H9 (cell line): ENCODE measurements around the gene EXOSC2. TPM values are rescaled to one million over a fixed set of nuclear protein-coding genes. Genes with fewer than 3 reads are reported as not detected.
A peak's percentile ranks its signal among the peaks of the same experiment; 100 is the strongest.

Experiments used
- DNase-seq: peaks from one replicate; pipeline ENCODE4 v3.0.0-alpha.2; 2017
- H2AFZ ChIP-seq: one replicate; pipeline ENCODE4 v1.6.1; 2013; ENCODE audit warnings: mild to moderate bottlenecking, low read length, control low read depth, moderate library complexity
- H2AK5ac ChIP-seq: 2 replicates; pipeline ENCODE4 v1.6.1; 2013; ENCODE audit warnings: low read length, control low read depth, mixed read lengths; ENCODE audit not compliant: insufficient read length
- H2BK120ac ChIP-seq: one replicate; pipeline ENCODE4 v1.6.1; 2013; ENCODE audit warnings: low read depth, mild to moderate bottlenecking, low read length, control low read depth, inconsistent platforms; ENCODE audit not compliant: poor library complexity, severe bottlenecking
- H2BK12ac ChIP-seq: 2 replicates; pipeline ENCODE4 v1.6.1; 2013; ENCODE audit warnings: low read length, control low read depth, mixed read lengths, low read depth; ENCODE audit not compliant: insufficient read length
- H2BK15ac ChIP-seq: 2 replicates; pipeline ENCODE4 v1.6.1; 2013; ENCODE audit warnings: low read depth, low read length, control low read depth
- H2BK20ac ChIP-seq: one replicate; pipeline ENCODE4 v1.6.1; 2013; ENCODE audit warnings: low read depth, mild to moderate bottlenecking, low read length, control low read depth, inconsistent platforms; ENCODE audit not compliant: poor library complexity, severe bottlenecking
- H2BK5ac ChIP-seq: 2 replicates; pipeline ENCODE4 v1.6.1; 2013; ENCODE audit warnings: low read length, control low read depth, mixed read lengths; ENCODE audit not compliant: insufficient read length
- H3K14ac ChIP-seq: 2 replicates; pipeline ENCODE4 v1.6.1; 2013; ENCODE audit warnings: low read length, control low read depth; ENCODE audit not compliant: insufficient read depth
- H3K18ac ChIP-seq: 2 replicates; pipeline ENCODE4 v1.6.1; 2013; ENCODE audit warnings: low read depth, mild to moderate bottlenecking, mixed read lengths, low read length, control low read depth; ENCODE audit not compliant: insufficient read length
- H3K23ac ChIP-seq: 2 replicates; pipeline ENCODE4 v1.6.1; 2013; ENCODE audit warnings: low read length, control low read depth, mixed read lengths, low read depth; ENCODE audit not compliant: insufficient read length
- H3K23me2 ChIP-seq: 2 replicates; pipeline ENCODE4 v1.6.1; 2013; ENCODE audit warnings: low read depth, mild to moderate bottlenecking, mixed read lengths, low read length, control low read depth; ENCODE audit not compliant: insufficient read length, poor library complexity, severe bottlenecking
- H3K27ac ChIP-seq: 2 replicates; pipeline ENCODE4 v1.5.1; 2013; ENCODE audit warnings: low read length, control low read depth, mixed read lengths, low read depth; ENCODE audit not compliant: insufficient read length
- H3K27me3 ChIP-seq: 2 replicates; pipeline ENCODE4 v1.6.1; 2013; ENCODE audit warnings: low read length, control low read depth, inconsistent platforms; ENCODE audit not compliant: insufficient read depth
- H3K4ac ChIP-seq: 2 replicates; pipeline ENCODE4 v1.6.1; 2013; ENCODE audit warnings: low read depth, mild to moderate bottlenecking, control low read depth, inconsistent platforms, low read length, moderate library complexity
- H3K4me1 ChIP-seq: 2 replicates; pipeline ENCODE4 v1.6.1; 2013; ENCODE audit warnings: low read length, control low read depth, inconsistent platforms; ENCODE audit not compliant: insufficient read depth
- H3K4me2 ChIP-seq: 2 replicates; pipeline ENCODE4 v1.6.1; 2013; ENCODE audit warnings: low read length, control low read depth, mixed read lengths; ENCODE audit not compliant: insufficient read length, insufficient read depth
- H3K56ac ChIP-seq: 2 replicates; pipeline ENCODE4 v1.6.1; 2013; ENCODE audit warnings: low read depth, mild to moderate bottlenecking, mixed read lengths, low read length, control low read depth; ENCODE audit not compliant: insufficient read length
- H3K79me1 ChIP-seq: 2 replicates; pipeline ENCODE4 v1.6.1; 2013; ENCODE audit warnings: low read depth, mild to moderate bottlenecking, moderate library complexity, low read length, control low read depth, inconsistent platforms; ENCODE audit not compliant: insufficient read depth, poor library complexity, severe bottlenecking
- H3K79me2 ChIP-seq: 2 replicates; pipeline ENCODE4 v1.6.1; 2013; ENCODE audit warnings: low read length, control low read depth, inconsistent platforms; ENCODE audit not compliant: insufficient read depth
- H3K9ac ChIP-seq: 2 replicates; pipeline ENCODE4 v1.6.1; 2013; ENCODE audit warnings: low read length, control low read depth, mixed read lengths; ENCODE audit not compliant: insufficient read length; ENCODE audit errors: extremely low read depth
- H3K9me3 ChIP-seq: one replicate; pipeline ENCODE4 v1.6.1; 2013; ENCODE audit warnings: low read depth, low read length, inconsistent platforms; ENCODE audit not compliant: control insufficient read depth
- H3T11ph ChIP-seq: one replicate; pipeline ENCODE4 v1.6.1; 2013; ENCODE audit warnings: mild to moderate bottlenecking, low read length, control low read depth, inconsistent platforms
- H4K20me1 ChIP-seq: one replicate; pipeline ENCODE4 v1.6.1; 2013; ENCODE audit not compliant: control insufficient read depth, insufficient read length, insufficient read depth
- H4K5ac ChIP-seq: 2 replicates; pipeline ENCODE4 v1.6.1; 2013; ENCODE audit warnings: low read depth, mild to moderate bottlenecking, mixed read lengths, low read length, control low read depth; ENCODE audit not compliant: insufficient read length
- H4K8ac ChIP-seq: replicated peaks from 2 replicates; pipeline ENCODE4 v1.6.1; 2013; ENCODE audit warnings: low read length, control low read depth, mixed read lengths, low read depth; ENCODE audit not compliant: insufficient read length
- H4K91ac ChIP-seq: 2 replicates; pipeline ENCODE4 v1.6.1; 2013; ENCODE audit warnings: low read depth, mild to moderate bottlenecking, moderate library complexity, mixed read lengths, low read length, control low read depth; ENCODE audit not compliant: insufficient read length
- H3K27ac Mint-ChIP-seq, 3 experiments: 2 replicates in 2 of 3; 3 replicates in 1 of 3; pipeline ENCODE4 v1.8.0; 2020 to 2021; ENCODE audit warnings: mixed read lengths in 3 of 3, mild to moderate bottlenecking in 1 of 3, moderate library complexity in 1 of 3
- H3K27me3 Mint-ChIP-seq: 2 replicates; pipeline ENCODE4 v1.8.0; 2021; ENCODE audit warnings: low read depth, mild to moderate bottlenecking, moderate library complexity, mixed read lengths
- H3K36me3 Mint-ChIP-seq, 3 experiments: 2 replicates in 2 of 3; 3 replicates in 1 of 3; pipeline ENCODE4 v1.8.0; 2020 to 2021; ENCODE audit warnings: low read depth in 3 of 3, mixed read lengths in 3 of 3; ENCODE audit not compliant: insufficient read depth in 1 of 3
- H3K4me1 Mint-ChIP-seq, 2 experiments: 2 replicates each; pipeline ENCODE4 v1.8.0; 2020; ENCODE audit warnings: mixed read lengths in 2 of 2
- H3K4me3 Mint-ChIP-seq, 2 experiments: 2 replicates in 1 of 2; 3 replicates in 1 of 2; pipeline ENCODE4 v1.8.0; 2020 to 2021; ENCODE audit warnings: mild to moderate bottlenecking in 2 of 2, mixed read lengths in 2 of 2, moderate library complexity in 1 of 2
- H3K9me3 Mint-ChIP-seq, 2 experiments: 2 replicates in 1 of 2; 3 replicates in 1 of 2; pipeline ENCODE4 v1.8.0; 2020; ENCODE audit warnings: mild to moderate bottlenecking in 2 of 2, mixed read lengths in 2 of 2, moderate library complexity in 1 of 2
- WGBS: extraction: QIAGEN DNeasy Blood & Tissue Kit; methylation state at CpG from one replicate; pipeline ENCODE4 v1.1.7; 2013; ENCODE audit warnings: missing lambda C conversion rate, low lambda C conversion rate, mixed read lengths; ENCODE audit not compliant: insufficient read length; ENCODE audit errors: extremely low coverage; 5-methylcytosine and 5-hydroxymethylcytosine counted together
- total RNA-seq: library from RNA; stranded (reverse); gene quantifications from 2 replicates; pipeline ENCODE4 v1.2.1, GENCODE V29; 2021
- TF ChIP-seq, protein P1 (sequence below): fragments of 200-600 bp; sonication (generic); conservative IDR thresholded peaks from 3 replicates; pipeline ENCODE4 v1.8.0; 2021; ENCODE audit warnings: antibody characterized with exemption, mild to moderate bottlenecking

The EXOSC2 gene
- total RNA-seq, 1 experiment from 2014 or later, result 94.5 TPM

GRCh38 chr9:130662099-130662969, 31.2 kb upstream of the EXOSC2 start:
- Histone ChIP-seq H3K4ac (no peak overlapping the region), H3K23ac (no peak overlapping the region), H2BK5ac (no peak overlapping the region), H2AFZ (no peak overlapping the region), H2BK15ac (no peak overlapping the region), H3K9ac (no peak overlapping the region), H4K20me1 (no peaks in the 10 kb centered on the region), H3K27ac (no peak overlapping the region), H4K8ac (no peak overlapping the region), H3K23me2 (peaks cover 18% of the 10 kb centered on the region), H3K79me1 (no peaks in the 10 kb centered on the region), H3K4me1 (no peaks in the 10 kb centered on the region; the same call in 1 of the 2 replicates), H3K14ac (no peak overlapping the region), H3K27me3 (peaks cover 90% of the 10 kb centered on the region), H2BK20ac (no peak overlapping the region), H3K4me2 (peak overlapping the region; percentile 4), H3K56ac (no peak overlapping the region), H3T11ph (no peak overlapping the region), H2BK120ac (no peak overlapping the region), H4K5ac (no peak overlapping the region), H3K9me3 (no peaks in the 10 kb centered on the region), H2AK5ac (no peak overlapping the region), H3K18ac (no peak overlapping the region), H2BK12ac (no peak overlapping the region), H4K91ac (no peak overlapping the region), H3K79me2 (no peaks in the 10 kb centered on the region)
- WGBS, result no CpG with 5 or more reads among the region's 49 CpGs
- Mint-ChIP-seq H3K27me3 (peaks cover 100% of the 10 kb centered on the region), H3K9me3 (peaks cover 0 to 13% of the 10 kb centered on the region in 2 experiments; a peak in 3 of 5 replicates), H3K4me1 (peaks cover 11 to 37% of the 10 kb centered on the region in 2 experiments), H3K4me3 (peak overlapping the region in 1 of 2 experiments; percentile 83; a peak in 3 of 5 replicates), H3K27ac (peak overlapping the region in 1 of 3 experiments; percentile 59; a peak in 1 of 7 replicates), H3K36me3 (peaks cover 4 to 7% (median 5%) of the 10 kb centered on the region in 3 experiments; a peak in 4 of 7 replicates)
- TF ChIP-seq, protein P1, sequence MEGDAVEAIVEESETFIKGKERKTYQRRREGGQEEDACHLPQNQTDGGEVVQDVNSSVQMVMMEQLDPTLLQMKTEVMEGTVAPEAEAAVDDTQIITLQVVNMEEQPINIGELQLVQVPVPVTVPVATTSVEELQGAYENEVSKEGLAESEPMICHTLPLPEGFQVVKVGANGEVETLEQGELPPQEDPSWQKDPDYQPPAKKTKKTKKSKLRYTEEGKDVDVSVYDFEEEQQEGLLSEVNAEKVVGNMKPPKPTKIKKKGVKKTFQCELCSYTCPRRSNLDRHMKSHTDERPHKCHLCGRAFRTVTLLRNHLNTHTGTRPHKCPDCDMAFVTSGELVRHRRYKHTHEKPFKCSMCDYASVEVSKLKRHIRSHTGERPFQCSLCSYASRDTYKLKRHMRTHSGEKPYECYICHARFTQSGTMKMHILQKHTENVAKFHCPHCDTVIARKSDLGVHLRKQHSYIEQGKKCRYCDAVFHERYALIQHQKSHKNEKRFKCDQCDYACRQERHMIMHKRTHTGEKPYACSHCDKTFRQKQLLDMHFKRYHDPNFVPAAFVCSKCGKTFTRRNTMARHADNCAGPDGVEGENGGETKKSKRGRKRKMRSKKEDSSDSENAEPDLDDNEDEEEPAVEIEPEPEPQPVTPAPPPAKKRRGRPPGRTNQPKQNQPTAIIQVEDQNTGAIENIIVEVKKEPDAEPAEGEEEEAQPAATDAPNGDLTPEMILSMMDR, result peak; percentile 51
- peak; percentile 67 for DNase-seq
